ENCODE results near the gene ADORA1. TPM values are rescaled to one million over a fixed set of nuclear protein-coding genes. Genes with fewer than 3 reads are reported as not detected.

The ADORA1 gene
- total and polyA plus RNA-seq, 2 of the 13 experiments (the other 11 are each of a cell fraction or from before 2014, with no cell fraction given): 0.11 TPM; not detected in 1

DNA sequence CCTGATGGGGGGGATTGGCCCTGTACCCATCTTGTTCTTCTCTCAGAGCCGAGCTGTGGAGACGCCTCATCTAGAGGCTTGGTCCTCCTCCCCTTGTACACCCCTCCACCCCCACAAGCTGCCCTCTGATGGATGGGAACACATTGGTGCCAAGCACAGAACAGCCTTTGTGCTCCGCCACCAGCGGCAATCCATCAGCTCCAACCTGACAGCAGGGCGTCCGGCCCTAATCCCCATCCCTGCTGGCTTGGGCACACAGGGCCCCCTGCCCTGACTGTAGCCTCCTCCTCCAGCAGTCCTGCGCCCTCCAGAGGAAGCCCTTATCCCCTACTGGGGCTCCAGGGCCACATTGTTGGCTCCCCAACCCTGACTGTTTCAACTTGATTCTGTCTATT lies 37.9 kb upstream of the ADORA1 start:
- intact Hi-C loops (cut with micrococcal nuclease; ENCODE audit: unreplicated experiment) (no loop called here), in situ Hi-C loops (cut with HindIII; ENCODE audit: extremely low pct_ligation_motif_present, low pct_unique_long_range_greater_than_20kb) (no loop called here)
- no TSS peak for BruUV-seq (replicated peaks)
- H3K4me2 ChIP-seq (ENCODE audit: low read depth, low read length): no peak overlapping the region
- H2AFZ ChIP-seq (ENCODE audit: low read length): no peak overlapping the region
- ChIA-PET CTCF (ENCODE audit: low intra/inter-chr PET ratio, low total read pairs) (no interaction called here), POLR2A (no interaction called here)
- no peaks in the 10 kb centered on the region for H3K36me3 ChIP-seq (replicated peaks in 1 of 2; ENCODE audit: control insufficient read depth in 1 of 2, insufficient read depth in 2 of 2, low read length in 2 of 2)
- no peak for DNase-seq (ENCODE audit: low spot score)
- H3K27me3 ChIP-seq (ENCODE audit: control insufficient read depth in 1 of 2, insufficient read depth in 2 of 2, low read length in 2 of 2): peaks cover 3 to 14% of the 10 kb centered on the region in 2 experiments; a peak in 4 of 5 replicates
- H4K20me1 ChIP-seq (ENCODE audit: insufficient read depth, low read length): no peaks in the 10 kb centered on the region
- no peak overlapping the region for H3K4me3 ChIP-seq (replicated peaks in 1 of 3; ENCODE audit: insufficient read depth in 1 of 3, low read depth in 2 of 3, low read length in 3 of 3)
- H3K4me1 ChIP-seq (ENCODE audit: insufficient read depth, low read length): no peaks in the 10 kb centered on the region
- H3K79me2 ChIP-seq (ENCODE audit: insufficient read depth, low read length): no peaks in the 10 kb centered on the region
- 41% methylated on average over 5 of the region's 7 CpGs for WGBS (ENCODE audit: low lambda C conversion rate)
- TF ChIP-seq ETV5 (CRISPR knock-in tag; IDR thresholded peaks at IDR 0.05; ENCODE audit: borderline replicate concordance) (no peak), MED1 (CRISPR knock-in tag; IDR thresholded peaks at IDR 0.05) (no peak), ZNF253 (CRISPR knock-in tag; IDR thresholded peaks at IDR 0.05; ENCODE audit: borderline replicate concordance) (no peak)
- no peak overlapping the region for H3K9ac ChIP-seq (ENCODE audit: insufficient read depth, low read depth, low read length)
- H3K27ac ChIP-seq (ENCODE audit: extremely low read length, insufficient read depth, low read length): no peak overlapping the region
- no peak for ATAC-seq
- peaks cover 5% of the 10 kb centered on the region; the same call in 1 of the 2 replicates for H3K9me3 ChIP-seq (ENCODE audit: low read length)
- FAIRE-seq: no peak

GRCh38 chr1:203090421-203091198 lies 36.9 kb upstream of the ADORA1 start:
- 17% methylated on average over 6 of the region's 6 CpGs for WGBS (ENCODE audit: low lambda C conversion rate)
- H3K4me1 ChIP-seq (ENCODE audit: insufficient read depth, low read length): no peaks in the 10 kb centered on the region
- H3K9me3 ChIP-seq (ENCODE audit: low read length): peaks cover 13% of the 10 kb centered on the region; the same call in 1 of the 2 replicates
- intact Hi-C loops (cut with micrococcal nuclease; ENCODE audit: unreplicated experiment) (no loop called here), in situ Hi-C loops (cut with HindIII; ENCODE audit: extremely low pct_ligation_motif_present, low pct_unique_long_range_greater_than_20kb) (no loop called here)
- H3K4me3 ChIP-seq (replicated peaks in 1 of 3; ENCODE audit: insufficient read depth in 1 of 3, low read depth in 2 of 3, low read length in 3 of 3): no peak overlapping the region
- CTCF ChIA-PET (ENCODE audit: low intra/inter-chr PET ratio, low total read pairs): no interaction called here
- POLR2A ChIA-PET: no interaction called here
- H3K79me2 ChIP-seq (ENCODE audit: insufficient read depth, low read length): no peaks in the 10 kb centered on the region
- H3K9ac ChIP-seq (ENCODE audit: insufficient read depth, low read depth, low read length): no peak overlapping the region
- FAIRE-seq (no peak), DNase-seq (ENCODE audit: low spot score) (no peak), ATAC-seq (no peak)
- no TSS peak for BruUV-seq (replicated peaks)
- H3K27me3 ChIP-seq (ENCODE audit: control insufficient read depth in 1 of 2, insufficient read depth in 2 of 2, low read length in 2 of 2): peaks cover 3 to 14% of the 10 kb centered on the region in 2 experiments; a peak in 4 of 5 replicates
- H3K4me2 ChIP-seq (ENCODE audit: low read depth, low read length): no peak overlapping the region
- no peak overlapping the region for H3K27ac ChIP-seq (ENCODE audit: extremely low read length, insufficient read depth, low read length)
- H3K36me3 ChIP-seq (replicated peaks in 1 of 2; ENCODE audit: control insufficient read depth in 1 of 2, insufficient read depth in 2 of 2, low read length in 2 of 2): no peaks in the 10 kb centered on the region
- no peaks in the 10 kb centered on the region for H4K20me1 ChIP-seq (ENCODE audit: insufficient read depth, low read length)
- no peak overlapping the region for H2AFZ ChIP-seq (ENCODE audit: low read length)
- TF ChIP-seq, protein P1, sequence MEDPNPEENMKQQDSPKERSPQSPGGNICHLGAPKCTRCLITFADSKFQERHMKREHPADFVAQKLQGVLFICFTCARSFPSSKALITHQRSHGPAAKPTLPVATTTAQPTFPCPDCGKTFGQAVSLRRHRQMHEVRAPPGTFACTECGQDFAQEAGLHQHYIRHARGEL (CRISPR knock-in tag; IDR thresholded peaks at IDR 0.05): no peak
- TF ChIP-seq ZNF17 (CRISPR knock-in tag; IDR thresholded peaks at IDR 0.05) (no peak), GTF2F1 (IDR thresholded peaks at IDR 0.05; ENCODE audit: low read length) (no peak), KLF16 (CRISPR knock-in tag; IDR thresholded peaks at IDR 0.05) (no peak), ZNF451 (CRISPR knock-in tag; IDR thresholded peaks at IDR 0.05) (no peak), ZBTB7A (CRISPR knock-in tag; IDR thresholded peaks at IDR 0.05) (no peak), NR2F6 (IDR thresholded peaks at IDR 0.05) (no peak), NR2F6 (CRISPR knock-in tag; IDR thresholded peaks at IDR 0.05) (no peak), ZNF160 (CRISPR knock-in tag; IDR thresholded peaks at IDR 0.05) (no peak), CENPBD1 (CRISPR knock-in tag; IDR thresholded peaks at IDR 0.05; ENCODE audit: borderline replicate concordance, low read depth) (no peak), SMC3 (IDR thresholded peaks at IDR 0.05; ENCODE audit: low read length) (no peak)
- TF ChIP-seq, protein P2, sequence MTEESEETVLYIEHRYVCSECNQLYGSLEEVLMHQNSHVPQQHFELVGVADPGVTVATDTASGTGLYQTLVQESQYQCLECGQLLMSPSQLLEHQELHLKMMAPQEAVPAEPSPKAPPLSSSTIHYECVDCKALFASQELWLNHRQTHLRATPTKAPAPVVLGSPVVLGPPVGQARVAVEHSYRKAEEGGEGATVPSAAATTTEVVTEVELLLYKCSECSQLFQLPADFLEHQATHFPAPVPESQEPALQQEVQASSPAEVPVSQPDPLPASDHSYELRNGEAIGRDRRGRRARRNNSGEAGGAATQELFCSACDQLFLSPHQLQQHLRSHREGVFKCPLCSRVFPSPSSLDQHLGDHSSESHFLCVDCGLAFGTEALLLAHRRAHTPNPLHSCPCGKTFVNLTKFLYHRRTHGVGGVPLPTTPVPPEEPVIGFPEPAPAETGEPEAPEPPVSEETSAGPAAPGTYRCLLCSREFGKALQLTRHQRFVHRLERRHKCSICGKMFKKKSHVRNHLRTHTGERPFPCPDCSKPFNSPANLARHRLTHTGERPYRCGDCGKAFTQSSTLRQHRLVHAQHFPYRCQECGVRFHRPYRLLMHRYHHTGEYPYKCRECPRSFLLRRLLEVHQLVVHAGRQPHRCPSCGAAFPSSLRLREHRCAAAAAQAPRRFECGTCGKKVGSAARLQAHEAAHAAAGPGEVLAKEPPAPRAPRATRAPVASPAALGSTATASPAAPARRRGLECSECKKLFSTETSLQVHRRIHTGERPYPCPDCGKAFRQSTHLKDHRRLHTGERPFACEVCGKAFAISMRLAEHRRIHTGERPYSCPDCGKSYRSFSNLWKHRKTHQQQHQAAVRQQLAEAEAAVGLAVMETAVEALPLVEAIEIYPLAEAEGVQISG (CRISPR knock-in tag; IDR thresholded peaks at IDR 0.05): no peak

All from HepG2 (cell line).